Endothelial cell (in vitro differentiated cells): ENCODE results near the gene MEN1. TPM values are rescaled to one million over a fixed set of nuclear protein-coding genes. Genes with fewer than 3 reads are reported as not detected.

Experiments used
- DNase-seq: peaks from one replicate; pipeline ENCODE4 v3.0.0; 2021; ENCODE audit warnings: low spot score
- H3K27ac Mint-ChIP-seq: one replicate; pipeline ENCODE4 v1.8.0; 2021; ENCODE audit warnings: mixed read lengths, inconsistent platforms; ENCODE audit not compliant: unreplicated experiment
- H3K27me3 Mint-ChIP-seq: one replicate; pipeline ENCODE4 v1.8.0; 2021; ENCODE audit warnings: mild to moderate bottlenecking, moderate library complexity, mixed read lengths, inconsistent platforms; ENCODE audit not compliant: unreplicated experiment
- H3K36me3 Mint-ChIP-seq: one replicate; pipeline ENCODE4 v1.8.0; 2021; ENCODE audit warnings: mild to moderate bottlenecking, low read depth, mixed read lengths, inconsistent platforms; ENCODE audit not compliant: unreplicated experiment
- H3K4me1 Mint-ChIP-seq: one replicate; pipeline ENCODE4 v1.8.0; 2021; ENCODE audit warnings: mild to moderate bottlenecking, mixed read lengths, inconsistent platforms; ENCODE audit not compliant: unreplicated experiment
- H3K4me3 Mint-ChIP-seq: one replicate; pipeline ENCODE4 v1.8.0; 2021; ENCODE audit warnings: mild to moderate bottlenecking, mixed read lengths, inconsistent platforms; ENCODE audit not compliant: unreplicated experiment
- H3K9me3 Mint-ChIP-seq: one replicate; pipeline ENCODE4 v1.8.0; 2021; ENCODE audit warnings: mixed read lengths, inconsistent platforms; ENCODE audit not compliant: unreplicated experiment
- CTCF ChIP-seq: fragments of 200-600 bp; sonication (generic); IDR thresholded peaks from one replicate; pipeline ENCODE4 v1.5.0; 2021; ENCODE audit warnings: antibody characterized with exemption; ENCODE audit not compliant: unreplicated experiment
- long read RNA-seq: library from polyadenylated mRNA; unstranded; transcript quantifications from one replicate; pipeline ENCODE4 v2.0.0, GENCODE V29; 2020; ENCODE audit not compliant: unreplicated experiment
- total RNA-seq: library from RNA; stranded (reverse); fragmentation: NEBNext Ultra II Directional; extraction: Animal tissue kit (Norgen Biotek cat#: 25700); gene quantifications from one replicate; pipeline ENCODE4 v1.2.1, GENCODE V29; 2021; ENCODE audit not compliant: unreplicated experiment

MEN1 gene
- 56.3 TPM for total RNA-seq
- long read RNA-seq, partial matches to known transcripts = 1 of 10 reads
- long read RNA-seq, other reads (novel, unspliced or antisense) = 5 of 10 reads

- DNase-seq = peak; percentile 95
- Mint-ChIP-seq H3K36me3 (peaks cover 15% of the 10 kb centered on the region), H3K27ac (no peak within 1 kb of the TSS), H3K4me1 (no peaks in the 10 kb centered on the region), H3K4me3 (peak within 1 kb of the TSS; percentile 90), H3K27me3 (peaks cover 15% of the 10 kb centered on the region), H3K9me3 (no peaks in the 10 kb centered on the region)
- TF ChIP-seq CTCF = no peak
Observed at GRCh38 chr11:64810271-64810890, at the start of gene MEN1. Gene MEN1, minus strand, starts transcription at chr11:64810551. Its CDS starts 442 bp downstream, at chr11:64810109.

GRCh38 chr11:64859542-64860414 is 49.4 kb upstream of the MEN1 start:
- no peak for DNase-seq
- peaks cover 14% of the 10 kb centered on the region for H3K4me1 Mint-ChIP-seq
- H3K4me3 Mint-ChIP-seq = peak overlapping the region; percentile 71
- H3K36me3 Mint-ChIP-seq = peaks cover 13% of the 10 kb centered on the region
- peak overlapping the region; percentile 67 for H3K27ac Mint-ChIP-seq
- TF ChIP-seq CTCF = no peak
- no peaks in the 10 kb centered on the region for H3K9me3 Mint-ChIP-seq
- H3K27me3 Mint-ChIP-seq = peaks cover 8% of the 10 kb centered on the region

GRCh38 chr11:64858467-64859263 is 48.3 kb upstream of the MEN1 start:
- Mint-ChIP-seq H3K27ac (no peak overlapping the region), H3K27me3 (peaks cover 10% of the 10 kb centered on the region), H3K4me1 (peaks cover 14% of the 10 kb centered on the region), H3K36me3 (peaks cover 13% of the 10 kb centered on the region), H3K4me3 (no peak overlapping the region), H3K9me3 (no peaks in the 10 kb centered on the region)
- DNase-seq = no peak
- no peak for TF ChIP-seq CTCF

GRCh38 chr11:64857485-64857884 is 47.1 kb upstream of the MEN1 start:
- Mint-ChIP-seq H3K27ac (no peak overlapping the region), H3K4me1 (peaks cover 6% of the 10 kb centered on the region), H3K36me3 (peaks cover 13% of the 10 kb centered on the region), H3K9me3 (no peaks in the 10 kb centered on the region), H3K27me3 (peaks cover 7% of the 10 kb centered on the region), H3K4me3 (no peak overlapping the region)
- no peak for TF ChIP-seq CTCF
- no peak for DNase-seq
